Body of pancreas (tissue), 4 donors: Measurements from ENCODE around the gene DLGAP1.

Experiments used
- POLR2A ChIP-seq, 3 donors: fragments of 450-650 bp; IDR thresholded peaks; one replicate each; pipeline ENCODE4 v1.6.1; 2016; ENCODE audit warnings: antibody characterized with exemption in 3 of 3, mild to moderate bottlenecking in 2 of 3
- TF ChIP-seq, protein P1 (sequence below), 7 experiments: fragments of 450-650 bp in 4 of 7; fragments of 200-600 bp in 3 of 7; sonication (generic) in 3 of 7; IDR thresholded peaks; one replicate each; pipeline ENCODE4 v1.5.1; 2016 to 2019; ENCODE audit warnings: antibody characterized with exemption in 7 of 7

GRCh38 chr18:3972291-3972930 lies 482.7 kb downstream of the DLGAP1 start:
- TF ChIP-seq, protein P1, sequence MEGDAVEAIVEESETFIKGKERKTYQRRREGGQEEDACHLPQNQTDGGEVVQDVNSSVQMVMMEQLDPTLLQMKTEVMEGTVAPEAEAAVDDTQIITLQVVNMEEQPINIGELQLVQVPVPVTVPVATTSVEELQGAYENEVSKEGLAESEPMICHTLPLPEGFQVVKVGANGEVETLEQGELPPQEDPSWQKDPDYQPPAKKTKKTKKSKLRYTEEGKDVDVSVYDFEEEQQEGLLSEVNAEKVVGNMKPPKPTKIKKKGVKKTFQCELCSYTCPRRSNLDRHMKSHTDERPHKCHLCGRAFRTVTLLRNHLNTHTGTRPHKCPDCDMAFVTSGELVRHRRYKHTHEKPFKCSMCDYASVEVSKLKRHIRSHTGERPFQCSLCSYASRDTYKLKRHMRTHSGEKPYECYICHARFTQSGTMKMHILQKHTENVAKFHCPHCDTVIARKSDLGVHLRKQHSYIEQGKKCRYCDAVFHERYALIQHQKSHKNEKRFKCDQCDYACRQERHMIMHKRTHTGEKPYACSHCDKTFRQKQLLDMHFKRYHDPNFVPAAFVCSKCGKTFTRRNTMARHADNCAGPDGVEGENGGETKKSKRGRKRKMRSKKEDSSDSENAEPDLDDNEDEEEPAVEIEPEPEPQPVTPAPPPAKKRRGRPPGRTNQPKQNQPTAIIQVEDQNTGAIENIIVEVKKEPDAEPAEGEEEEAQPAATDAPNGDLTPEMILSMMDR (IDR thresholded peaks at IDR 0.05), result no peak
- no peak for TF ChIP-seq POLR2A (IDR thresholded peaks at IDR 0.05)
